Left renal cortex interstitium (tissue), 4 donors: ENCODE measurements around the gene PRRT1B. TPM values are rescaled to one million over a fixed set of nuclear protein-coding genes. Genes with fewer than 3 reads are reported as not detected.
"Not testable (repeated sequence)": the region's sequence is repeated elsewhere in the genome, so short reads cannot be mapped to it uniquely, and the experiment has no call there.

Source experiments
- DNase-seq, 4 donors: peaks; one replicate each; pipeline ENCODE4 v3.0.0-alpha.2; 2013; ENCODE audit warnings: low read depth in 4 of 4, low spot score in 2 of 4, missing footprints in 1 of 4
- polyA plus RNA-seq, 4 donors: library from polyadenylated mRNA; unstranded; fragments of 120-200 nt; gene quantifications; one replicate each; pipeline ENCODE4 v1.2.1, GENCODE V29; 2013; ENCODE audit not compliant: insufficient read length in 4 of 4

PRRT1B gene
- polyA plus RNA-seq, 4 donors: 0.78 to 2.1 (median 1.1) TPM

- peak in 1 of 4 donors; percentile 50 for DNase-seq
Observed at GRCh38 chr9:131546336-131547084, 1.2 kb downstream of the PRRT1B start.

GRCh38 chr9:131549186-131549585 lies 3.9 kb downstream of the PRRT1B start:
- DNase-seq: not testable (repeated sequence)

- not testable (repeated sequence) for DNase-seq
Observed at GRCh38 chr9:131550465-131550864, 5.1 kb downstream of the PRRT1B start.

- no peak for DNase-seq
Observed at GRCh38 chr9:131552030-131552429, 6.7 kb downstream of the PRRT1B start.

- DNase-seq: no peak
Observed at GRCh38 chr9:131554087-131554842, 8.9 kb downstream of the PRRT1B start.

GRCh38 chr9:131554843-131555351 lies 9.6 kb downstream of the PRRT1B start:
- no peak for DNase-seq

GRCh38 chr9:131555841-131556673 lies 10.7 kb downstream of the PRRT1B start:
- DNase-seq: no peak

- DNase-seq: no peak
Observed at GRCh38 chr9:131557855-131558548, 12.7 kb downstream of the PRRT1B start.

- no peak for DNase-seq
Observed at GRCh38 chr9:131559421-131560000, 14.2 kb downstream of the PRRT1B start.

- DNase-seq: no peak
Observed at GRCh38 chr9:131562032-131562959, 17.0 kb downstream of the PRRT1B start.

GRCh38 chr9:131565369-131565768 lies 20.0 kb downstream of the PRRT1B start:
- no peak for DNase-seq

GRCh38 chr9:131566158-131566557 lies 20.8 kb downstream of the PRRT1B start:
- no peak for DNase-seq

- DNase-seq: no peak
Observed at GRCh38 chr9:131567910-131568309, 22.6 kb downstream of the PRRT1B start.

GRCh38 chr9:131574730-131575640 lies 29.7 kb downstream of the PRRT1B start:
- no peak for DNase-seq

- DNase-seq: no peak
Observed at GRCh38 chr9:131575946-131576853, 30.9 kb downstream of the PRRT1B start.
